Glutamatergic neuron (in vitro differentiated cells): ENCODE measurements around the gene EFHB. TPM values are rescaled to one million over a fixed set of nuclear protein-coding genes. Genes with fewer than 3 reads are reported as not detected.
"Not testable (repeated sequence)": the region's sequence is repeated elsewhere in the genome, so short reads cannot be mapped to it uniquely, and the experiment has no call there.

Experiments
- DNase-seq: peaks from one replicate; pipeline ENCODE4 v3.0.0; 2022
- H3K27ac Mint-ChIP-seq: one replicate; pipeline ENCODE4 v1.8.0; 2020; ENCODE audit warnings: mild to moderate bottlenecking, mixed read lengths, inconsistent platforms; ENCODE audit not compliant: unreplicated experiment
- H3K27me3 Mint-ChIP-seq: one replicate; pipeline ENCODE4 v1.8.0; 2020; ENCODE audit warnings: mild to moderate bottlenecking, moderate library complexity, mixed read lengths, inconsistent platforms; ENCODE audit not compliant: unreplicated experiment
- H3K36me3 Mint-ChIP-seq: one replicate; pipeline ENCODE4 v1.8.0; 2020; ENCODE audit warnings: mild to moderate bottlenecking, mixed read lengths, inconsistent platforms; ENCODE audit not compliant: unreplicated experiment
- H3K4me1 Mint-ChIP-seq: one replicate; pipeline ENCODE4 v1.8.0; 2020; ENCODE audit warnings: mild to moderate bottlenecking, low read depth, mixed read lengths, inconsistent platforms; ENCODE audit not compliant: unreplicated experiment
- H3K4me3 Mint-ChIP-seq: one replicate; pipeline ENCODE4 v1.8.0; 2020; ENCODE audit warnings: mild to moderate bottlenecking, mixed read lengths, inconsistent platforms; ENCODE audit not compliant: unreplicated experiment
- H3K9me3 Mint-ChIP-seq: one replicate; pipeline ENCODE4 v1.8.0; 2020; ENCODE audit warnings: mild to moderate bottlenecking, moderate library complexity, mixed read lengths, inconsistent platforms; ENCODE audit not compliant: unreplicated experiment
- total RNA-seq: library from RNA; stranded (reverse); fragmentation: NEBNext Ultra II Directional; extraction: Animal tissue kit (Norgen Biotek cat#: 25700); gene quantifications from one replicate; pipeline ENCODE4 v1.2.1, GENCODE V29; 2021; ENCODE audit not compliant: unreplicated experiment
- TF ChIP-seq, protein P1 (sequence below): fragments of 200-600 bp; sonication (generic); IDR thresholded peaks from one replicate; pipeline ENCODE4 v1.5.0; 2021; ENCODE audit not compliant: partially characterized antibody, unreplicated experiment

The EFHB gene
- total RNA-seq, 1 donor from 2014 or later: 0.76 TPM

- Mint-ChIP-seq H3K27ac (no peak overlapping the region), H3K4me1 (no peaks in the 10 kb centered on the region), H3K4me3 (no peak overlapping the region), H3K36me3 (no peaks in the 10 kb centered on the region), H3K9me3 (no peaks in the 10 kb centered on the region), H3K27me3 (no peaks in the 10 kb centered on the region)
- no peak for DNase-seq
- TF ChIP-seq, protein P1, sequence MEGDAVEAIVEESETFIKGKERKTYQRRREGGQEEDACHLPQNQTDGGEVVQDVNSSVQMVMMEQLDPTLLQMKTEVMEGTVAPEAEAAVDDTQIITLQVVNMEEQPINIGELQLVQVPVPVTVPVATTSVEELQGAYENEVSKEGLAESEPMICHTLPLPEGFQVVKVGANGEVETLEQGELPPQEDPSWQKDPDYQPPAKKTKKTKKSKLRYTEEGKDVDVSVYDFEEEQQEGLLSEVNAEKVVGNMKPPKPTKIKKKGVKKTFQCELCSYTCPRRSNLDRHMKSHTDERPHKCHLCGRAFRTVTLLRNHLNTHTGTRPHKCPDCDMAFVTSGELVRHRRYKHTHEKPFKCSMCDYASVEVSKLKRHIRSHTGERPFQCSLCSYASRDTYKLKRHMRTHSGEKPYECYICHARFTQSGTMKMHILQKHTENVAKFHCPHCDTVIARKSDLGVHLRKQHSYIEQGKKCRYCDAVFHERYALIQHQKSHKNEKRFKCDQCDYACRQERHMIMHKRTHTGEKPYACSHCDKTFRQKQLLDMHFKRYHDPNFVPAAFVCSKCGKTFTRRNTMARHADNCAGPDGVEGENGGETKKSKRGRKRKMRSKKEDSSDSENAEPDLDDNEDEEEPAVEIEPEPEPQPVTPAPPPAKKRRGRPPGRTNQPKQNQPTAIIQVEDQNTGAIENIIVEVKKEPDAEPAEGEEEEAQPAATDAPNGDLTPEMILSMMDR: no peak
Measured at GRCh38 chr3:19961960-19962359, 27.9 kb upstream of the EFHB start.

- TF ChIP-seq, protein P1: no peak
- Mint-ChIP-seq H3K27ac (no peak overlapping the region), H3K27me3 (no peaks in the 10 kb centered on the region), H3K36me3 (no peaks in the 10 kb centered on the region), H3K9me3 (no peaks in the 10 kb centered on the region), H3K4me3 (no peak overlapping the region), H3K4me1 (no peaks in the 10 kb centered on the region)
- no peak for DNase-seq
Measured at GRCh38 chr3:19960696-19961095, 26.7 kb upstream of the EFHB start.

- no peaks in the 10 kb centered on the region for H3K4me1 Mint-ChIP-seq
- no peaks in the 10 kb centered on the region for H3K27me3 Mint-ChIP-seq
- H3K36me3 Mint-ChIP-seq: no peaks in the 10 kb centered on the region
- H3K4me3 Mint-ChIP-seq: no peak overlapping the region
- no peaks in the 10 kb centered on the region for H3K9me3 Mint-ChIP-seq
- no peak overlapping the region for H3K27ac Mint-ChIP-seq
- no peak for DNase-seq
- TF ChIP-seq, protein P1: no peak
Measured at GRCh38 chr3:19959505-19959904, 25.5 kb upstream of the EFHB start.

DNA sequence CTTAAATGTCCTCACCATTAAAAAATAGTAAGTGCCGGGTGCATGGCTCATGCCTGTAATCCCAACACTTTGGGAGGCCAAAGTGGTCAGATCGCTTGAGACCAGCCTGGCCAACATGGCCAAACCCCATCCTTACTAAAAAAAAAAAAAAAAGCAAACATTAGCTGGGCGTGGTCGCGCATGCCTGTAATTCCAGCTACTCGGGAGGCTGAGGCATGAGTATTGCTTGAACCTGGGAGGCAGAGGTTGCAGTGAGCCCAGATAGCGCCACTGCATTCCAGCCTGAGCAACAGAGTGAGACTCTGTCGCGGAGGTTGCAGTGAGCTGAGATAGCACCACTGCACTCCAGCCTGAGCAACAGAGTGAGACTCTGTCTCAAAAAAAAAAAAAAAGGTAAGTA, 23.3 kb upstream of the EFHB start:
- not testable (repeated sequence) for DNase-seq, H3K9me3 Mint-ChIP-seq, H3K4me1 Mint-ChIP-seq, H3K4me3 Mint-ChIP-seq, H3K27me3 Mint-ChIP-seq, H3K27ac Mint-ChIP-seq, H3K36me3 Mint-ChIP-seq

DNA sequence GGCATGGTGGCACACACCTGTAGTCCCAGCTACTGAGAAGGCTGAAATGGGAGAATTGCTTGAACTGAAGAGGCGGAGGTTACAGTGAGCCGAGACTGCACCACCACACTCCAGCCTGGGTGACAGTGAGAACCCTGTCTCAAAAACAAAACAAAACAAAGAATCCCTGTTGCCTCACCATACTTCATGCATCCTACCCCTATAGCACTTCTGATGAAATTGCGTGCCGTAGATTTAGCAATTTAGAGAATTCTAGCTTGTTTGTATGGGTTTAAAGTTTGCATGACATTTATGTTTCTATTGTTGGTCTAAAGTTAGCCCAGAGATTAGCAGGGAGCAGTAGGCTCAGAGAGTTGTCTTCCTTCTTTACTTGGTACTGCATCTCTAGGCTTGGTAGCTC, 20.7 kb upstream of the EFHB start:
- no peak for DNase-seq
- Mint-ChIP-seq H3K27me3 (no peaks in the 10 kb centered on the region), H3K9me3 (no peaks in the 10 kb centered on the region), H3K4me1 (no peaks in the 10 kb centered on the region), H3K36me3 (no peaks in the 10 kb centered on the region), H3K27ac (no peak overlapping the region), H3K4me3 (no peak overlapping the region)
- TF ChIP-seq, protein P1: no peak

- TF ChIP-seq, protein P1: no peak
- Mint-ChIP-seq H3K4me1 (peaks cover 13% of the 10 kb centered on the region), H3K4me3 (no peak overlapping the region), H3K27ac (no peak overlapping the region), H3K36me3 (no peaks in the 10 kb centered on the region), H3K27me3 (peaks cover 4% of the 10 kb centered on the region), H3K9me3 (peaks cover 7% of the 10 kb centered on the region)
- no peak for DNase-seq
Measured at GRCh38 chr3:19950316-19950715, 16.3 kb upstream of the EFHB start.
